HG03108 (cell line): ENCODE data around the gene ARMC5.
"Not testable (repeated sequence)": the region's sequence is repeated elsewhere in the genome, so short reads cannot be mapped to it uniquely, and the experiment has no call there.

ENCODE experiments used
- ATAC-seq: cut with Tn5 transposase; IDR thresholded peaks from one replicate; pipeline ENCODE4 v1.9.1; 2021; ENCODE audit warnings: moderate library complexity; ENCODE audit not compliant: unreplicated experiment

Gene ARMC5

GRCh38 chr16:31458844-31459686 lies at the start of gene ARMC5:
Gene ARMC5 (plus strand): TSS chr16:31459501. CDS start chr16:31459525, 24 bp downstream.
- ATAC-seq = peak; percentile 68

GRCh38 chr16:31410082-31410481 lies 49.2 kb upstream of the ARMC5 start:
- no peak for ATAC-seq

- no peak for ATAC-seq
Measured at GRCh38 chr16:31411024-31411844, 48.1 kb upstream of the ARMC5 start.

- ATAC-seq = no peak
Measured at GRCh38 chr16:31412750-31413149, 46.6 kb upstream of the ARMC5 start.

- ATAC-seq = no peak
Measured at GRCh38 chr16:31413381-31413780, 45.9 kb upstream of the ARMC5 start.

GRCh38 chr16:31413943-31414342 lies 45.4 kb upstream of the ARMC5 start:
- ATAC-seq = no peak

GRCh38 chr16:31414706-31415105 lies 44.6 kb upstream of the ARMC5 start:
- no peak for ATAC-seq

GRCh38 chr16:31416371-31416770 lies 42.9 kb upstream of the ARMC5 start:
- no peak for ATAC-seq

- not testable (repeated sequence) for ATAC-seq
Measured at GRCh38 chr16:31417036-31417435, 42.3 kb upstream of the ARMC5 start.

- no peak for ATAC-seq
Measured at GRCh38 chr16:31417916-31418315, 41.4 kb upstream of the ARMC5 start.

- ATAC-seq = no peak
Measured at GRCh38 chr16:31420037-31420436, 39.3 kb upstream of the ARMC5 start.

GRCh38 chr16:31421587-31421986 lies 37.7 kb upstream of the ARMC5 start:
- ATAC-seq = no peak

GRCh38 chr16:31423241-31423640 lies 36.1 kb upstream of the ARMC5 start:
- no peak for ATAC-seq

GRCh38 chr16:31423801-31424200 lies 35.5 kb upstream of the ARMC5 start:
- ATAC-seq = no peak

GRCh38 chr16:31427441-31428278 lies 31.6 kb upstream of the ARMC5 start:
- no peak for ATAC-seq

GRCh38 chr16:31428279-31428597 lies 31.1 kb upstream of the ARMC5 start, which contains the start of gene COX6A2:
Gene COX6A2 (minus strand): TSS chr16:31428360. CDS start chr16:31428325, 35 bp downstream.
- ATAC-seq = no peak

- ATAC-seq = no peak
Measured at GRCh38 chr16:31428638-31429247, 30.6 kb upstream of the ARMC5 start.

- ATAC-seq = no peak
Measured at GRCh38 chr16:31429314-31429713, 30.0 kb upstream of the ARMC5 start.

GRCh38 chr16:31429796-31430195 lies 29.5 kb upstream of the ARMC5 start:
- ATAC-seq = no peak

GRCh38 chr16:31430380-31431052 lies 28.8 kb upstream of the ARMC5 start:
- no peak for ATAC-seq
